ENCODE results near the gene SARM1. TPM values are rescaled to one million over a fixed set of nuclear protein-coding genes. Genes with fewer than 3 reads are reported as not detected.

SARM1 gene
- polyA plus RNA-seq, 1 donor from 2014 or later = 21.6 TPM

- H3F3A ChIP-seq (ENCODE audit: insufficient read depth, low read length, poor library complexity, severe bottlenecking) = no peaks in the 10 kb centered on the region
- TF ChIP-seq EZH2 (IDR thresholded peaks at IDR 0.05; ENCODE audit: borderline replicate concordance, insufficient read depth, low read length, poor library complexity, severe bottlenecking) = no peak
- no peak for TF ChIP-seq MXI1 (conservative IDR thresholded peaks at IDR 0.05; ENCODE audit: poor library complexity, severe bottlenecking)
- TF ChIP-seq EP300 (conservative IDR thresholded peaks at IDR 0.05; ENCODE audit: poor library complexity, severe bottlenecking) = no peak
- TF ChIP-seq POLR2AphosphoS5 (IDR thresholded peaks at IDR 0.05) = no peak
- no peak for TF ChIP-seq TAF1 (IDR thresholded peaks at IDR 0.05; ENCODE audit: low read depth)
- no peak for TF ChIP-seq SMC3 (conservative IDR thresholded peaks at IDR 0.05; ENCODE audit: poor library complexity)
- TF ChIP-seq, protein P1, sequence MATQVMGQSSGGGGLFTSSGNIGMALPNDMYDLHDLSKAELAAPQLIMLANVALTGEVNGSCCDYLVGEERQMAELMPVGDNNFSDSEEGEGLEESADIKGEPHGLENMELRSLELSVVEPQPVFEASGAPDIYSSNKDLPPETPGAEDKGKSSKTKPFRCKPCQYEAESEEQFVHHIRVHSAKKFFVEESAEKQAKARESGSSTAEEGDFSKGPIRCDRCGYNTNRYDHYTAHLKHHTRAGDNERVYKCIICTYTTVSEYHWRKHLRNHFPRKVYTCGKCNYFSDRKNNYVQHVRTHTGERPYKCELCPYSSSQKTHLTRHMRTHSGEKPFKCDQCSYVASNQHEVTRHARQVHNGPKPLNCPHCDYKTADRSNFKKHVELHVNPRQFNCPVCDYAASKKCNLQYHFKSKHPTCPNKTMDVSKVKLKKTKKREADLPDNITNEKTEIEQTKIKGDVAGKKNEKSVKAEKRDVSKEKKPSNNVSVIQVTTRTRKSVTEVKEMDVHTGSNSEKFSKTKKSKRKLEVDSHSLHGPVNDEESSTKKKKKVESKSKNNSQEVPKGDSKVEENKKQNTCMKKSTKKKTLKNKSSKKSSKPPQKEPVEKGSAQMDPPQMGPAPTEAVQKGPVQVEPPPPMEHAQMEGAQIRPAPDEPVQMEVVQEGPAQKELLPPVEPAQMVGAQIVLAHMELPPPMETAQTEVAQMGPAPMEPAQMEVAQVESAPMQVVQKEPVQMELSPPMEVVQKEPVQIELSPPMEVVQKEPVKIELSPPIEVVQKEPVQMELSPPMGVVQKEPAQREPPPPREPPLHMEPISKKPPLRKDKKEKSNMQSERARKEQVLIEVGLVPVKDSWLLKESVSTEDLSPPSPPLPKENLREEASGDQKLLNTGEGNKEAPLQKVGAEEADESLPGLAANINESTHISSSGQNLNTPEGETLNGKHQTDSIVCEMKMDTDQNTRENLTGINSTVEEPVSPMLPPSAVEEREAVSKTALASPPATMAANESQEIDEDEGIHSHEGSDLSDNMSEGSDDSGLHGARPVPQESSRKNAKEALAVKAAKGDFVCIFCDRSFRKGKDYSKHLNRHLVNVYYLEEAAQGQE (IDR thresholded peaks at IDR 0.05; ENCODE audit: borderline replicate concordance) = no peak
- no peak for TF ChIP-seq RAD21 (conservative IDR thresholded peaks at IDR 0.05)
- TF ChIP-seq, protein P2, sequence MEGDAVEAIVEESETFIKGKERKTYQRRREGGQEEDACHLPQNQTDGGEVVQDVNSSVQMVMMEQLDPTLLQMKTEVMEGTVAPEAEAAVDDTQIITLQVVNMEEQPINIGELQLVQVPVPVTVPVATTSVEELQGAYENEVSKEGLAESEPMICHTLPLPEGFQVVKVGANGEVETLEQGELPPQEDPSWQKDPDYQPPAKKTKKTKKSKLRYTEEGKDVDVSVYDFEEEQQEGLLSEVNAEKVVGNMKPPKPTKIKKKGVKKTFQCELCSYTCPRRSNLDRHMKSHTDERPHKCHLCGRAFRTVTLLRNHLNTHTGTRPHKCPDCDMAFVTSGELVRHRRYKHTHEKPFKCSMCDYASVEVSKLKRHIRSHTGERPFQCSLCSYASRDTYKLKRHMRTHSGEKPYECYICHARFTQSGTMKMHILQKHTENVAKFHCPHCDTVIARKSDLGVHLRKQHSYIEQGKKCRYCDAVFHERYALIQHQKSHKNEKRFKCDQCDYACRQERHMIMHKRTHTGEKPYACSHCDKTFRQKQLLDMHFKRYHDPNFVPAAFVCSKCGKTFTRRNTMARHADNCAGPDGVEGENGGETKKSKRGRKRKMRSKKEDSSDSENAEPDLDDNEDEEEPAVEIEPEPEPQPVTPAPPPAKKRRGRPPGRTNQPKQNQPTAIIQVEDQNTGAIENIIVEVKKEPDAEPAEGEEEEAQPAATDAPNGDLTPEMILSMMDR (IDR thresholded peaks at IDR 0.05; ENCODE audit: poor library complexity, severe bottlenecking) = no peak
- no peak overlapping the region for H2AFZ ChIP-seq (ENCODE audit: low read depth, low read length)
- H3K4me2 ChIP-seq (ENCODE audit: low read length) = no peak overlapping the region
- no peak overlapping the region for H3K9ac ChIP-seq (ENCODE audit: low read length)
- H3K36me3 ChIP-seq (ENCODE audit: insufficient read depth, low read length) = peaks cover 8% of the 10 kb centered on the region
- no peaks in the 10 kb centered on the region for H3K9me2 ChIP-seq (ENCODE audit: insufficient read depth, low read length)
- peaks cover 20% of the 10 kb centered on the region for H3K79me2 ChIP-seq (replicated peaks; ENCODE audit: insufficient read depth, low read length)
- H3K27me3 ChIP-seq (ENCODE audit: insufficient read depth, low read depth, low read length) = no peaks in the 10 kb centered on the region
- no peaks in the 10 kb centered on the region for H4K20me1 ChIP-seq (ENCODE audit: insufficient read depth)
- H3K4me3 ChIP-seq (ENCODE audit: low read length) = no peak overlapping the region
- no peaks in the 10 kb centered on the region for H3K9me3 ChIP-seq (ENCODE audit: low read length)
- H3K27ac ChIP-seq (ENCODE audit: low read length) = no peak overlapping the region
Measured at GRCh38 chr17:28342313-28342712, 29.2 kb upstream of the SARM1 start.

GRCh38 chr17:28343491-28343932 lies 28.0 kb upstream of the SARM1 start:
- Histone ChIP-seq H4K20me1 (ENCODE audit: insufficient read depth) (no peaks in the 10 kb centered on the region), H3K79me2 (replicated peaks; ENCODE audit: insufficient read depth, low read length) (peaks cover 8% of the 10 kb centered on the region), H3K27me3 (ENCODE audit: insufficient read depth, low read depth, low read length) (no peaks in the 10 kb centered on the region), H3K9ac (ENCODE audit: low read length) (no peak overlapping the region), H3K4me3 (ENCODE audit: low read length) (no peak overlapping the region), H3K9me2 (ENCODE audit: insufficient read depth, low read length) (no peaks in the 10 kb centered on the region), H3K36me3 (ENCODE audit: insufficient read depth, low read length) (peaks cover 13% of the 10 kb centered on the region), H3K4me2 (ENCODE audit: low read length) (no peak overlapping the region), H3F3A (ENCODE audit: insufficient read depth, low read length, poor library complexity, severe bottlenecking) (no peaks in the 10 kb centered on the region), H3K27ac (ENCODE audit: low read length) (no peak overlapping the region), H3K9me3 (ENCODE audit: low read length) (no peaks in the 10 kb centered on the region), H2AFZ (ENCODE audit: low read depth, low read length) (no peak overlapping the region)
- TF ChIP-seq, protein P2 (IDR thresholded peaks at IDR 0.05; ENCODE audit: poor library complexity, severe bottlenecking) = no peak
- TF ChIP-seq MXI1 (conservative IDR thresholded peaks at IDR 0.05; ENCODE audit: poor library complexity, severe bottlenecking) (no peak), TAF1 (IDR thresholded peaks at IDR 0.05; ENCODE audit: low read depth) (no peak), RAD21 (conservative IDR thresholded peaks at IDR 0.05) (no peak), POLR2AphosphoS5 (IDR thresholded peaks at IDR 0.05) (no peak), EZH2 (IDR thresholded peaks at IDR 0.05; ENCODE audit: borderline replicate concordance, insufficient read depth, low read length, poor library complexity, severe bottlenecking) (no peak), EP300 (conservative IDR thresholded peaks at IDR 0.05; ENCODE audit: poor library complexity, severe bottlenecking) (no peak), SMC3 (conservative IDR thresholded peaks at IDR 0.05; ENCODE audit: poor library complexity) (no peak)
- TF ChIP-seq, protein P1 (IDR thresholded peaks at IDR 0.05; ENCODE audit: borderline replicate concordance) = no peak
